RKO (cell line): Measurements from ENCODE around the gene TOM1L2.
A peak's percentile ranks its signal among the peaks of the same experiment; 100 is the strongest.

ENCODE experiments used
- DNase-seq: peaks from one replicate; pipeline ENCODE4 v3.0.0-alpha.2; 2016; ENCODE audit warnings: low spot score

TOM1L2 gene

GRCh38 chr17:17874478-17874877 is 97.7 kb downstream of the TOM1L2 start:
- peak; percentile 66 for DNase-seq

- no peak for DNase-seq
Measured at GRCh38 chr17:17873450-17873991, 98.7 kb downstream of the TOM1L2 start.

GRCh38 chr17:17872547-17873345 is 99.5 kb downstream of the TOM1L2 start:
- DNase-seq: no peak

- no peak for DNase-seq
Measured at GRCh38 chr17:17871913-17872312, 100.3 kb downstream of the TOM1L2 start.

- DNase-seq: no peak
Measured at GRCh38 chr17:17870247-17870646, 102.0 kb downstream of the TOM1L2 start.

GRCh38 chr17:17868641-17869522 is 103.3 kb downstream of the TOM1L2 start:
- DNase-seq: no peak

- DNase-seq: no peak
Measured at GRCh38 chr17:17866897-17867296, 105.3 kb downstream of the TOM1L2 start.

- no peak for DNase-seq
Measured at GRCh38 chr17:17866425-17866824, 105.8 kb downstream of the TOM1L2 start.

- no peak for DNase-seq
Measured at GRCh38 chr17:17865035-17865434, 107.2 kb downstream of the TOM1L2 start.

- no peak for DNase-seq
Measured at GRCh38 chr17:17860766-17861107, 111.5 kb downstream of the TOM1L2 start.

GRCh38 chr17:17859909-17860765 is 112.1 kb downstream of the TOM1L2 start:
- DNase-seq: peak; percentile 53

- no peak for DNase-seq
Measured at GRCh38 chr17:17857496-17857895, 114.7 kb downstream of the TOM1L2 start.

GRCh38 chr17:17856386-17856785 is 115.8 kb downstream of the TOM1L2 start:
- no peak for DNase-seq

- DNase-seq: no peak
Measured at GRCh38 chr17:17855976-17856375, 116.2 kb downstream of the TOM1L2 start.

GRCh38 chr17:17853811-17854447 is 118.3 kb downstream of the TOM1L2 start:
- DNase-seq: no peak

GRCh38 chr17:17852930-17853329 is 119.3 kb downstream of the TOM1L2 start:
- DNase-seq: no peak

- no peak for DNase-seq
Measured at GRCh38 chr17:17851103-17852002, 120.8 kb downstream of the TOM1L2 start.

GRCh38 chr17:17849845-17850373 is 122.3 kb downstream of the TOM1L2 start:
- no peak for DNase-seq

GRCh38 chr17:17849147-17849820 is 122.9 kb downstream of the TOM1L2 start:
- DNase-seq: no peak
